Pancreas (tissue), 10 donors: Measurements from ENCODE around the gene MAPK11. TPM values are rescaled to one million over a fixed set of nuclear protein-coding genes. Genes with fewer than 3 reads are reported as not detected.

ENCODE experiments used
- ATAC-seq, 4 donors: fragments of 200-7000 bp; cut with Tn5 transposase; one replicate each; pipeline versions ENCODE4 v1.8.0 to v1.9.1; 2020; ENCODE audit warnings: mild to moderate bottlenecking in 4 of 4, moderate library complexity in 4 of 4
- DNase-seq, 6 donors: peaks; one replicate each; pipeline ENCODE4 v3.0.0-alpha.2; 2020
- FAIRE-seq: peaks from 2 replicates; lab custom pipeline; 2012; peaks lifted over from hg19 to GRCh38; lab: Jason Lieb, UNC
- H3K27ac ChIP-seq, 4 donors: fragments of 200-600 bp; sonication (generic); 1 replicate in 3 of 4; 2 replicates in 1 of 4; pipeline versions ENCODE4 v1.5.0 to v1.8.0; 2020
- H3K27me3 ChIP-seq, 4 donors: fragments of 200-600 bp; one replicate each; pipeline ENCODE4 v1.8.0; 2021
- H3K36me3 ChIP-seq, 3 donors: fragments of 200-600 bp; sonication (generic) in 1 of 3; one replicate each; pipeline versions ENCODE4 v1.5.0 to v1.8.0; 2020 to 2021
- H3K4me1 ChIP-seq, 3 donors: fragments of 200-600 bp; one replicate each; pipeline ENCODE4 v1.8.0; 2021
- H3K4me3 ChIP-seq, 4 donors: fragments of 200-600 bp; sonication (generic) in 2 of 4; one replicate each; pipeline versions ENCODE4 v1.5.0 to v1.8.0; 2020 to 2021
- H3K9me3 ChIP-seq, 4 donors: fragments of 200-600 bp; one replicate each; pipeline ENCODE4 v1.8.0; 2021
- WGBS, 2 donors: extraction: QIAGEN DNeasy Blood & Tissue Kit; methylation state at CpG; one replicate each; pipeline ENCODE4 v1.1.7; 2013; 5-methylcytosine and 5-hydroxymethylcytosine counted together
- intact Hi-C, 3 donors: fragments of 100-400 bp; cut with DNase I; formaldehyde crosslinking; loops; one replicate each; pipeline versions ENCODE4 v1.11.1 to v1.14.2; 2022
- polyA plus RNA-seq, 2 donors: library from polyadenylated mRNA; stranded (reverse); fragments of 200-250 nt; gene quantifications; one replicate each; pipeline ENCODE4 v1.2.3, GENCODE V29; 2013
- total RNA-seq, 6 donors: library from RNA; stranded (reverse); fragmentation: NEBNext Ultra II Directional in 4 of 6; extraction: Animal tissue kit (Norgen Biotek cat#: 25700) in 4 of 6; gene quantifications; one replicate each; pipeline versions ENCODE4 v1.2.1 to v1.2.4, GENCODE V29; 2021 to 2023
- TF ChIP-seq, protein P1 (sequence below), 4 donors: fragments of 200-600 bp; sonication (generic) in 3 of 4; IDR thresholded peaks; one replicate each; pipeline versions ENCODE4 v1.5.0 to v1.8.0; 2021; ENCODE audit warnings: antibody characterized with exemption in 4 of 4
- donor health status: healthy with polysubstance abuse.
- donor health status: DM: no; HTN: no; CAD: no; lungs with moderate emphysema.
- donor health status: DM: no; HTN: no; CAD: no.
- donor health status: control.
- donor health status: control.
- donor health status: Bipolar disorder and iron deficiency.
- donor health status: DM: yes; HTN: yes; CAD: no.
- donor health status: DM: no; HTN: no; CAD: no.
- donor health status: DM: no; HTN: no; CAD: no.
- donor health status: DM: yes; HTN: yes; CAD: no.

MAPK11 gene
- total and polyA plus RNA-seq, 8 donors: 1.3 to 22.2 (median 3.2) TPM

DNA sequence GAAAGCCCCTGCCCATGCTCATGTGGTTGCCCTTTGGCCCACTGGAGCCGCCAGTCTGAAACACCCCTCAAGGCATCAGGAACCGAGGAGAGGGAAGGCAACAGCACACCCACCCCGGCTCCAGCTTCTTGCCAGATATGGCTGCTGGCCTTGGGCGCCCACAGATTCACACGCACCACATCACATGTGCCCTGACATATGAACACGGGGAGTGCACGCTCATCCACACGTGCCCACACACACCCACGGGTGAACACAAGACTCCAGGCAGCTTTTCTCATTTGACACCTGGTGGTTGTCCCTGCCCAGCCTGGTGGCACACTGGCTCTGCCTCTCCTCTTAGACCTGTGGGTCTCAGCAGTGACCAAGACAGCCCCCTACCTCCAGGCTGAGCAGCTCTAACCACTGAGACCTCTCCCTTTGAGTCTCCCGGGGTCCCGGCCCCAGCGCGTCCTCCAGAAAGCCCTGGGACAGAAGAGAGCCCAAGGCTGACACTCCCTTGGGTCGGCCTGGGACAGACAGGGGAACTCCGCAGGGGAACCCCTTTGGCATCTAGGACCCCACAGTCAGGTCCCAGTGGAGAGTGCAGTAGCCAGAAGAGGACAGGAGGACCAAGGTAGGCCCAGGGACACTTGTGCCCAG, 6.0 kb downstream of the MAPK11 start:
- FAIRE-seq (no peak), ATAC-seq (no peak), DNase-seq (no peak)
- Histone ChIP-seq H3K36me3 (no peaks in the 10 kb centered on the region), H3K27me3 (no peaks in the 10 kb centered on the region), H3K9me3 (no peaks in the 10 kb centered on the region), H3K4me1 (peaks cover 8 to 18% (median 11%) of the 10 kb centered on the region in 3 donors), H3K27ac (no peak overlapping the region), H3K4me3 (no peak overlapping the region)
- TF ChIP-seq, protein P1, sequence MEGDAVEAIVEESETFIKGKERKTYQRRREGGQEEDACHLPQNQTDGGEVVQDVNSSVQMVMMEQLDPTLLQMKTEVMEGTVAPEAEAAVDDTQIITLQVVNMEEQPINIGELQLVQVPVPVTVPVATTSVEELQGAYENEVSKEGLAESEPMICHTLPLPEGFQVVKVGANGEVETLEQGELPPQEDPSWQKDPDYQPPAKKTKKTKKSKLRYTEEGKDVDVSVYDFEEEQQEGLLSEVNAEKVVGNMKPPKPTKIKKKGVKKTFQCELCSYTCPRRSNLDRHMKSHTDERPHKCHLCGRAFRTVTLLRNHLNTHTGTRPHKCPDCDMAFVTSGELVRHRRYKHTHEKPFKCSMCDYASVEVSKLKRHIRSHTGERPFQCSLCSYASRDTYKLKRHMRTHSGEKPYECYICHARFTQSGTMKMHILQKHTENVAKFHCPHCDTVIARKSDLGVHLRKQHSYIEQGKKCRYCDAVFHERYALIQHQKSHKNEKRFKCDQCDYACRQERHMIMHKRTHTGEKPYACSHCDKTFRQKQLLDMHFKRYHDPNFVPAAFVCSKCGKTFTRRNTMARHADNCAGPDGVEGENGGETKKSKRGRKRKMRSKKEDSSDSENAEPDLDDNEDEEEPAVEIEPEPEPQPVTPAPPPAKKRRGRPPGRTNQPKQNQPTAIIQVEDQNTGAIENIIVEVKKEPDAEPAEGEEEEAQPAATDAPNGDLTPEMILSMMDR (IDR thresholded peaks at IDR 0.05): no peak
- intact Hi-C loops: loop anchor here in 1 of 3 donors (10.0 kb wide), 1 partner anchor 351 kb away; no protein-coding TSS in a partner anchor
- 78 to 88% methylated on average over 15 of the region's 15 CpGs for WGBS, 2 donors

- TF ChIP-seq, protein P1 (IDR thresholded peaks at IDR 0.05): no peak
- no peaks in the 10 kb centered on the region for H3K36me3 ChIP-seq
- no peaks in the 10 kb centered on the region for H3K27me3 ChIP-seq
- 42 to 61% methylated on average over 9 of the region's 9 CpGs for WGBS, 2 donors
- FAIRE-seq: no peak
- H3K27ac ChIP-seq: no peak overlapping the region
- H3K4me1 ChIP-seq: peaks cover 3 to 6% (median 4%) of the 10 kb centered on the region in 3 donors
- H3K9me3 ChIP-seq: no peaks in the 10 kb centered on the region
- no peak for ATAC-seq
- DNase-seq: no peak
- intact Hi-C loops: loop anchor here in 1 of 3 donors (10.0 kb wide), 1 partner anchor 352 kb away; no protein-coding TSS in a partner anchor
- H3K4me3 ChIP-seq: no peak overlapping the region
Measured at GRCh38 chr22:50262973-50263617, 7.1 kb downstream of the MAPK11 start.

DNA sequence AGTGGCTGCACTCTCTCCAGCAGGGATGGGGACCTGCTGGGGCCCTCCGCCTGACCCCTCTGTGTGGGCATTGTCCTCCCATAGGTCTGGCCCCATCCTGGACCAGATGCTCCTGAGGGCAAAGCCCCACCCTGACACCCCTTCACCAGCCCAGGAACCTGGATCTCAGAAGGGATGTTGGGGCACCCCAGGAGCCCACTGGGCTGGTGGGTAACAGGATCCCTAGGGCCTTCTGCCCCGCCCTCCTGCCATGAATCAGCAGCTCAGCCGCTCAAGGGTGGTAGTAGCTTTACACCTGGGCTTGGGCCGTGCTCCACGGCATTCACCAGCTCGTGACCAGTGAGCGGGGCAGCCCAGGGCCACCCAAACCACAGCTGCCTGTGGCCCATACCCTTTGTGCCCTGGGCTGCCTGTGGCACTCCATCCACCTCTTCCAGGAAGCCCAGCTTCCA, 7.7 kb downstream of the MAPK11 start:
- no peak for FAIRE-seq

GRCh38 chr22:50261615-50262459, 8.3 kb downstream of the MAPK11 start, which contains the start of gene MAPK12:
Gene MAPK12 (minus strand): TSS chr22:50261683. CDS start chr22:50261509, 174 bp downstream.
- FAIRE-seq (no peak), DNase-seq (no peak)
- H3K27me3 ChIP-seq: no peaks in the 10 kb centered on the region

More for the DNA sequence above, 7.7 kb downstream of the MAPK11 start:
- Histone ChIP-seq H3K36me3 (no peaks in the 10 kb centered on the region), H3K4me1 (peaks cover 0 to 6% (median 4%) of the 10 kb centered on the region in 3 donors), H3K9me3 (no peaks in the 10 kb centered on the region), H3K4me3 (no peak overlapping the region), H3K27ac (no peak overlapping the region), H3K27me3 (no peaks in the 10 kb centered on the region)
- 57 to 66% methylated on average over 7 of the region's 7 CpGs for WGBS, 2 donors
- ATAC-seq (no peak), DNase-seq (no peak)
- TF ChIP-seq, protein P1 (IDR thresholded peaks at IDR 0.05): no peak
- intact Hi-C loops: loop anchor here in 1 of 3 donors (10.0 kb wide), 1 partner anchor 352 kb away; no protein-coding TSS in a partner anchor

More at GRCh38 chr22:50261615-50262459, 8.3 kb downstream of the MAPK11 start, which contains the start of gene MAPK12:
- TF ChIP-seq, protein P1 (IDR thresholded peaks at IDR 0.05): no peak
- ATAC-seq: peak in 2 of 4 donors; percentile 4 to 31
- no peaks in the 10 kb centered on the region for H3K4me1 ChIP-seq
- intact Hi-C loops: loop anchor here in 1 of 3 donors (10.0 kb wide), 1 partner anchor 353 kb away; no protein-coding TSS in a partner anchor
- H3K4me3 ChIP-seq: peak within 1 kb of the TSS; percentile 2 to 43 (median 22)
- no peaks in the 10 kb centered on the region for H3K36me3 ChIP-seq
- no peaks in the 10 kb centered on the region for H3K9me3 ChIP-seq
- WGBS, 2 donors: 3 to 18% methylated on average over 16 to 59 of the region's 61 CpGs
- no peak within 1 kb of the TSS for H3K27ac ChIP-seq
